ENCODE results near the gene SLMAP.

DNA sequence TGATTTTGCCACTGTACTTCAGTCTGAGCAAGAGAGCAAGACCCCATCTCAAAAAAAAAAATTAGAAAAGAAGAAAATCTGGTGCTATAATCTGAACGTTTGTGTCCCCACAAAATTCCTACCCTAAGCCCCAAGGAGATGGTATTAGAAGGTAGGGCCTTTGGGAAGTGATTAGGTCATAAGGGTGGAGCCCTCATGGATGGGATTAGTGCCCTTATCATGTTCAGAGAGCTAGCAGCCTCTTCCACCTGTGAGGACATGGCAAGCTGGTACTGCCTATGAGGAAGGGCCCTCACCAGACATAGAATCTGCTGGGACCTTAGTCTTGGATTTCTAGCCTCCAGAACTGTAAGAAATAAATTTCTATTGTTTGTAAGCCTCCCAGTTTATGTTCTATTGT is 201.7 kb downstream of the SLMAP start:
- TF ChIP-seq GATA2 (IDR thresholded peaks at IDR 0.05; ENCODE audit: low read depth, low read length) (no peak), GATA3 (IDR thresholded peaks at IDR 0.05; ENCODE audit: low read depth, low read length) (no peak)

All from SH-SY5Y (cell line).